GM18870 (cell line): ENCODE measurements around the gene H19.

Experiments used
- ATAC-seq: cut with Tn5 transposase; IDR thresholded peaks from one replicate; pipeline ENCODE4 v1.9.1; 2021; ENCODE audit warnings: moderate library complexity; ENCODE audit not compliant: unreplicated experiment

H19 gene

GRCh38 chr11:1997755-1998154, at the start of gene H19:
Gene H19 (minus strand): TSS chr11:1997842.
- ATAC-seq = no peak

- ATAC-seq = no peak
These were observed 44.3 kb upstream of the H19 start for GRCh38 chr11:2041963-2042362.

GRCh38 chr11:2041153-2041552, 43.5 kb upstream of the H19 start:
- no peak for ATAC-seq

- no peak for ATAC-seq
These were observed 41.6 kb upstream of the H19 start for GRCh38 chr11:2039198-2039759.

- no peak for ATAC-seq
These were observed 39.3 kb upstream of the H19 start for GRCh38 chr11:2036863-2037486.

- no peak for ATAC-seq
These were observed 37.7 kb upstream of the H19 start for GRCh38 chr11:2035382-2035781.

- ATAC-seq = no peak
These were observed 33.4 kb upstream of the H19 start for GRCh38 chr11:2031058-2031457.

GRCh38 chr11:2027708-2028107, 30.1 kb upstream of the H19 start:
- no peak for ATAC-seq

- ATAC-seq = no peak
These were observed 17.4 kb upstream of the H19 start for GRCh38 chr11:2015025-2015424.

- no peak for ATAC-seq
These were observed 14.8 kb upstream of the H19 start for GRCh38 chr11:2012440-2012839.

GRCh38 chr11:2004466-2004865, 6.8 kb upstream of the H19 start:
- ATAC-seq = no peak

- ATAC-seq = no peak
These were observed 5.2 kb upstream of the H19 start for GRCh38 chr11:2002807-2003206.

- no peak for ATAC-seq
These were observed 4.6 kb upstream of the H19 start for GRCh38 chr11:2002042-2002776.

- no peak for ATAC-seq
These were observed 1.2 kb upstream of the H19 start for GRCh38 chr11:1998861-1999260.

GRCh38 chr11:1998290-1998689, 648 bp upstream of the H19 start:
- no peak for ATAC-seq

GRCh38 chr11:1994121-1994520, 3.5 kb downstream of the H19 start:
- ATAC-seq = no peak

GRCh38 chr11:1992111-1992510, 5.5 kb downstream of the H19 start:
- no peak for ATAC-seq

- ATAC-seq = no peak
These were observed 6.6 kb downstream of the H19 start for GRCh38 chr11:1990872-1991578.

- no peak for ATAC-seq
These were observed 7.7 kb downstream of the H19 start for GRCh38 chr11:1989953-1990352.

GRCh38 chr11:1988667-1989317, 8.8 kb downstream of the H19 start:
- ATAC-seq = no peak

- no peak for ATAC-seq
These were observed 9.5 kb downstream of the H19 start for GRCh38 chr11:1988174-1988573.
